Mesenteric fat pad (tissue), 1 donor: ENCODE results near the gene PLCD4. TPM values are rescaled to one million over a fixed set of nuclear protein-coding genes. Genes with fewer than 3 reads are reported as not detected.

Experiments
- DNase-seq: peaks from one replicate; pipeline ENCODE4 v3.0.0-alpha.2; 2020; ENCODE audit warnings: low spot score
- total RNA-seq: library from RNA; stranded (reverse); fragmentation: NEBNext Ultra II Directional; extraction: Animal tissue kit (Norgen Biotek cat#: 25700); gene quantifications from one replicate; pipeline ENCODE4 v1.2.1, GENCODE V29; 2021
- donor health status: DM: yes; HTN: yes; CAD: no.

PLCD4 gene
- total RNA-seq, 1 donor from 2014 or later, result 1.0 TPM

- DNase-seq, result no peak
Observed at GRCh38 chr2:218663901-218664300, 56.2 kb downstream of the PLCD4 start.

DNA sequence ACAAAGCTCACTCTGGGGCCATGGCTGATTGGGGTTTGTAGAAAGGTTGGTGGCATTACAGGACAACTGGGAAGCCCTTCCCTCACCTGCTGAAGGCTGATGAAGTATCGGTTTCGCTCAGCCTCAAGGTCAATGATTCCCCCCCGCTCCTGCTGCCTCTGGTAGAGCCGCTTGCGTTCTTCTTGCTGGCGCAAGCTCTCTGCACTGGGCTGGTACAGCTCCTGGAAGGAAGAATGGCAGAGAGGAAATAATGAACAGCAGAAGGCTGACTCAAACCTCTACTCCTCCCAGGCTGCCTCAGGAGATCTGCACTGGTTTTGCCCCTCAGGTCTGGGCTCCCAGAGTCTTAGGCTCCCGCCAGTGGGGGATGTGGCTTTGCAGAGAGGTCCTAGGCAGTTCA lies 57.0 kb downstream of the PLCD4 start:
- no peak for DNase-seq

GRCh38 chr2:218671097-218671653 lies 63.5 kb downstream of the PLCD4 start:
- no peak for DNase-seq

GRCh38 chr2:218671654-218672566 lies 64.2 kb downstream of the PLCD4 start, which contains the start of the genes RNF25 and STK36:
RNF25 (minus strand) TSS chr2:218672002; CDS start chr2:218671970, 32 bp downstream.
STK36 (plus strand) TSS chr2:218672086; CDS start chr2:218672830, 744 bp downstream.
- DNase-seq, result peak; percentile 93

DNA sequence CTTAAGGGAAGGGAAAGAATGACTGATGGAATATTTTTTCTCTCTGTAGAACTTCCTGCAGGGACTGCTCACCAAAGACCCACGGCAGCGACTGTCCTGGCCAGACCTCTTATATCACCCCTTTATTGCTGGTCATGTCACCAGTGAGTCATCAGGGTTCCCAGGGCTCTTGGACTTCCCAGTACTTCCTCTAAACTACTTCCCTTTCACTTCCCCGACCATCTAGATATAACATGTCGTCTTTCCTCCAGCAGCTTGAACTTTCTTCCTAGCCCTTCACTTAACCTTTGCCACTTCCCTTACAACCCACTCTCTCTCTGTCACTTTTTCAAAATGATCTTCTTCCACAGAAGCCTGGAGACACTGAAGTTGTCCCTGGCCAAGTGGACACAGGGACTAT lies 71.4 kb downstream of the PLCD4 start:
- no peak for DNase-seq

- DNase-seq, result no peak
Observed at GRCh38 chr2:218680061-218680460, 72.4 kb downstream of the PLCD4 start.

Other genes with a start within 250 kb of the PLCD4 start
- gene SLC11A1, start 225.6 kb upstream of the PLCD4 start, total RNA-seq, result 122 TPM
- gene CTDSP1, start 208.0 kb upstream of the PLCD4 start, total RNA-seq, result 123 TPM
- gene VIL1, start 188.8 kb upstream of the PLCD4 start, total RNA-seq, result 0.55 TPM
- gene USP37, start 39.5 kb upstream of the PLCD4 start, total RNA-seq, result 13.9 TPM
- 36.2 TPM for gene CNOT9, start 39.1 kb upstream of the PLCD4 start, total RNA-seq
- gene ZNF142, start 51.7 kb downstream of the PLCD4 start, total RNA-seq, result 21.3 TPM
- gene BCS1L, start 51.8 kb downstream of the PLCD4 start, total RNA-seq, result 20.9 TPM
- gene RNF25, start 64.1 kb downstream of the PLCD4 start, total RNA-seq, result 24.0 TPM
- gene STK36, start 64.2 kb downstream of the PLCD4 start, total RNA-seq, result 19.6 TPM
- gene TTLL4, start 102.9 kb downstream of the PLCD4 start, total RNA-seq, result 23.6 TPM
- 20.5 TPM for gene CYP27A1, start 174.2 kb downstream of the PLCD4 start, total RNA-seq
- not detected for gene PRKAG3, start 223.9 kb downstream of the PLCD4 start, total RNA-seq